SK-MEL-5 (cell line): ENCODE data around the gene AKT3. TPM values are rescaled to one million over a fixed set of nuclear protein-coding genes. Genes with fewer than 3 reads are reported as not detected.
"Not testable (repeated sequence)": the region's sequence is repeated elsewhere in the genome, so short reads cannot be mapped to it uniquely, and the experiment has no call there.

Experiments
- DNase-seq: peaks from one replicate; pipeline ENCODE4 v3.0.0-alpha.2; 2016; ENCODE audit warnings: low read depth, low spot score
- in situ Hi-C: cut with HindIII; loops from 2 replicates; pipeline ENCODE4 v1.10.0; 2016; ENCODE audit warnings: low sequenced_read_pairs, high pct_unique_total_duplicates, low pct_unique_long_range_greater_than_20kb
- total RNA-seq: library from RNA; depleted of rRNA; stranded (reverse); fragments of >200 nt; shearing (Covaris generic); gene quantifications from 2 replicates; pipeline ENCODE4 v1.2.3, GENCODE V29; 2014

Gene AKT3
- total RNA-seq, 1 experiment from 2014 or later = 29.3 TPM

- in situ Hi-C loops = no loop called here
- no peak for DNase-seq
These were observed 50.1 kb downstream of the AKT3 start for GRCh38 chr1:243799908-243800307.

GRCh38 chr1:243798726-243799125, 51.3 kb downstream of the AKT3 start:
- no peak for DNase-seq
- in situ Hi-C loops = no loop called here

DNA sequence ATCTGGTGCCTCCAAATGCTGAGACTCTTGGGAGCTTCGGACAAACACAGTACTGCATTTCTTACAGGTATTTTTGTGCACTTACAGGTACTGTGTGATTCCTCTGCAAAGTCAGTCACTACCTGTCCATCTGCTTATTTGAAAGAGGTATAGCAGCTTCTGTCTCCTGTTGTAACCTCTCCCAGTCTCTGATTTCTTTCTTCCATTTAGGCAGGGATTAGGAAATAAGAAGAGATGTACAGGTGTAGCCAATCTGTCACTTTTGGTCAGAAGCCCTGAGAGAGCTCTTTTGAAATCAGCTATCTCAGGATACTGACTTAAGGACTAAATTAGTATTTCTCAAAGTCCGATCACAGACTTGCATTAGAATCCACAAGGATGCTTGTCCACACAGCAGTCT, 54.0 kb downstream of the AKT3 start:
- no peak for DNase-seq
- in situ Hi-C loops = no loop called here

DNA sequence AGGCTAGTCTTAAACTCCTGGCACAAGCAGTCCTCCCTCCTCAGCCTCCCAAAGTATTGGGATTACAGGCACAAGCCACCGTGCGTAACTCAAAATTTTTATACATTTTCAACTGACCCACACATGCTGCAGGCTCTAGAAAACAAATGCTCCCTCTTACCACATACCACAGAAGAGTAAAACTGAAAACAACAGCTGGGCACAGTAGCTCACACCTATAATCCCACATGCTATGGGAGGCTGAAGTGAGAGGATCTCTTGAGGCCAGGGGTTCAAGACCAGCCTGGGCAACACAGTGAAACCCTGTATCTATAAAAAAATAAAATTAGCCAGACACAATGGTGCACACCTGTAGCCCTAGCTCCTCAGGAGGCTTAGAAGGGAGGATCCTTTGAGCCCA, 56.7 kb downstream of the AKT3 start:
- no peak for DNase-seq
- in situ Hi-C loops = no loop called here

DNA sequence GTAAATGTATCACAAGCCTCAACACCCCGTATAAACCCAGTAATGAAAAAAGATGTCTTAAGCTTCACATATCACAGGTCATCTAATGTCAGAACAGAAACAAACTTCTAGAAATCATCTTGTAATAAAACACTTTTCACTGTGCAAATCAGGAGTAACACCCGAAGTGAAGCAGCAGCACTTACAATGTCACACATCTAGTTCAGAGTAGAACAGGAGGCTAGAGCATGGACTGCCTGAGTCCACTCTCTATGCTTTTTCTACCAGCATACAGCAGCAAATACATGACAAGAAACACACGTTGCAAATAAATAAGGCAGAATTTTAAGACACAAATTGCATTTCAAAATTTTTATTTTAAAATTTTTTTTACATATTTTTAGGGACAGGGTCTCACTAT, 57.2 kb downstream of the AKT3 start:
- no peak for DNase-seq
- in situ Hi-C loops = no loop called here

DNA sequence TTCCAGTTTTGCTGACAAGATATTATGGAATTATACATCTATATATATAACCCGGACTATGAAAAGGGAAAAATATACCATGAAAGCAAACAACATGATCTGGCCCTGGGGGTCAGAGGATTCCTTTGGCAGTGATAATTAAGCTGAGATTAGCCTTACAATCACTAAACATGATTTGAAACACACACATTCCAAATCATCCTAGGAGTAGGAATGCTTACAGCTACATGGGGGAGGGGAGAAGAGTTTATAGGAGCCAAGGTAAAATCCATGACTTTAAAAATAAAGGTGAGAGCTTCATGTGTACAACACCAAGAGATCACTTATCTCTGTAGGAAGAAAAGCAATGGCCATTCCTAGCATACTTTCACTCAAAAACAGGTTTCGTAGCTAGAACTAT, 57.6 kb downstream of the AKT3 start:
- DNase-seq = no peak
- in situ Hi-C loops = no loop called here

- in situ Hi-C loops = no loop called here
These were observed 58.3 kb downstream of the AKT3 start for GRCh38 chr1:243791586-243792267.

GRCh38 chr1:243790404-243790803, 59.6 kb downstream of the AKT3 start:
- in situ Hi-C loops = no loop called here
- DNase-seq = no peak

More at GRCh38 chr1:243791586-243792267, 58.3 kb downstream of the AKT3 start:
- no peak for DNase-seq

GRCh38 chr1:243786531-243786930, 63.5 kb downstream of the AKT3 start:
- in situ Hi-C loops = no loop called here
- no peak for DNase-seq

DNA sequence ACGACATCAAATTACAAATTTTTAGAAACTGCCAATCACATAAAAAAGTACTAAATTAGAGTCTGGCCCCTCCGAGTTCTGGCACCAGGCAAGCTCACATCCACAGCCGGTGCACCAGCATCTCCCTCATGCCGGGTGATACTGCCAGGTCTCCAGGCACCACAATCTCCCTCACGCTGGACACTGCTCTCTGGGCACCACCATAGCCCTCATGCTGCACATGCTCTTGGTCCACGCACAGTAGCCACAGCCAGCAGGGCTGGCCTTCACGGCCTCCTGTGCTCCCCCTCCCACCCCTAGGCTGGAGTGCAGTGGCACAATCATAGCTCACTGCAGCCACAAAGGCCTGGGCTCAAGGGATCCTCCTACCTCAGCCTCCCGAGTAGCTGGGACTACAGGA, 65.5 kb downstream of the AKT3 start:
- in situ Hi-C loops = no loop called here
- DNase-seq = no peak

DNA sequence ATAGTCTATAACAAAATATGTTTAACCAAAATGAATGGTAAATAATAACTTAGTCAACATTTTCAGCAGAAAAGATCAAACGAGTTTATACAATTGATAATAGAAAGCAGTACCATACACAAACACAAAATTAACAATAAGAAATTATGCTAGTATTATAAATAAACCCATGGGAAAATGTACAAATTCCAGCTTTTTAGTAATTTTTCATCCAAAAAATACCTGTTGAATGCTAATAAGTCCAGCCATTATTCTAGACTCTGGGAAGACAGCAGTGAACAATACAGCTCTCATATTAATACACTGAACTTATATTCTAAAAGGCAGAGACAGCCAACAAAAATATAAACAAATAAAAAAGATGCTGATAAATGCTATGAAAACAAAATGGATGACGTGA, 66.3 kb downstream of the AKT3 start:
- DNase-seq = no peak
- in situ Hi-C loops = no loop called here

GRCh38 chr1:243772361-243773050, 77.5 kb downstream of the AKT3 start:
- in situ Hi-C loops, DNase-seq: not testable (repeated sequence)

GRCh38 chr1:243770860-243771259, 79.2 kb downstream of the AKT3 start:
- in situ Hi-C loops = no loop called here

DNA sequence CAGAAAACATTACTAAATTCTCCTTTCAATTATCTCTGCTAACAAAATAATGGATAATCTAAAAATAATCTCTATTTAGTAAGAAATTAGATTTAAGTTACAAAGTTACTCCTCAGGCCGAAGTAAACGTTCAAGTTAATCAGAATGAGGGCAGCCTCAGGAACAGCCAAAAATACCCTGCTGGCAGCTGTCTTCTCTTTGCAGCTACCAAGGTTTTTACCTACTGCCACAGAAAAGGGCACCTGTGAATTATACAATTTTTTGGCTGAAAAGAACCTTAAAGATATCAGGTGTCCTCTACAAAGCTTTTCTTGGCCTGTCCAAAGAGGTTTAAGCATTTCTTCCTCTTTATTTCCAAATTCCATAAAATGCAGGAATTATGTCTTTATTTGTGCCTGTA, 84.4 kb downstream of the AKT3 start:
- in situ Hi-C loops = no loop called here
- no peak for DNase-seq

More at GRCh38 chr1:243770860-243771259, 79.2 kb downstream of the AKT3 start:
- DNase-seq = no peak

DNA sequence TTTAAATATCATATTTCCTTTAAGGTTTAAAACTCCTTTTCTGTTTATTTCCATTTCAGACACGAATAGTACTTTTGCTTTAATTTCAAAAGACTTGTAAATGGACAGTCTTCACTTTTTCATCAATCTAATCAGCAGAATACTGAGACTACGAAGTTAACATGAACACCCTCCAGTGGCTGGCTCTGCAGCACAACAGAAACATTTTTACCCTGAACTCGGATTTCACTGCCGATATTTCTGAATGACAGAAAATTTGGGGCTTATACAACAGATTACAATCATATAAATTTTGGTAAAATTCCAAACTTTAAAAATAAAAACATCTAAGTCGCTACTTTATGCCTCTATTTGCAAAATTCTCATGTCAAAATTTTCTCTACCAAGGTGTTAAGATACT, 86.2 kb downstream of the AKT3 start:
- in situ Hi-C loops = no loop called here
- DNase-seq = no peak

DNA sequence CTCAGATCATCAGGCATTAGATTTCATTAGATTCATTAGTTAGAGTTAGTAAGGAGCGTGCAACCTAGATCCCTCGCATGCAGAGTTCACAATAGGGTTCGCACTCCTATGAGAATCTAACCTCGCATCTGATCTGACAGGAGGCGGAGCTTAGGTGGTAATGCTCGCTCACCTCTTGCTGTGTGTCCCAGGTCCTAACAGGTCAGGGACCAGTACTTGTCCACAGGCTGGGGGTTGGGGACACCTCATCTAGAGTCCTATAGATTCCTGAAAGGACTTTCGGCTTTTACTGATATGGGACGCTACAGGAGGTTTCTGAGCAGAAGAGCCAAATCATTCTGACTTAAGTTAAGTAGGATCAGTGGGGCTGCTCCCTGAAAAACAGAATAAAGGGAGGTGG, 91.4 kb downstream of the AKT3 start:
- in situ Hi-C loops = no loop called here

DNA sequence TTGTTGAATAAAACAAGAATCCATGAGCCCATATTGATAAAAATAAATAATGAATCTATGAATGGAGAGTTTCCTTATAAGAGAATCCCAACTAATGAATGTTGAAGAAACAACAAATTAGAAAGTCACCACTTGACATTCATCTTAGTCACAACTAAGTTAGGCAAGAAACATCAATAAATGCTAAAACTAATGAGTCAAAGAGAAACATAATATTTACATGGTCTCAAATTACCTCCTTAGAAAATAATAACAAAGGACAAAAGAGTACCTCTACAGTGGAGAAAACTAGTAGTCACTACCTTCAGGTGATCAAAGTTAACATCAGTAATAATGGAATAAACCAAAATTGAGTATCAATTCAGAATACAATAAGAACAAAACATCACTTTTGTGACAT, 93.5 kb downstream of the AKT3 start:
- in situ Hi-C loops = no loop called here
- no peak for DNase-seq

More for the DNA sequence above, 91.4 kb downstream of the AKT3 start:
- DNase-seq = no peak

DNA sequence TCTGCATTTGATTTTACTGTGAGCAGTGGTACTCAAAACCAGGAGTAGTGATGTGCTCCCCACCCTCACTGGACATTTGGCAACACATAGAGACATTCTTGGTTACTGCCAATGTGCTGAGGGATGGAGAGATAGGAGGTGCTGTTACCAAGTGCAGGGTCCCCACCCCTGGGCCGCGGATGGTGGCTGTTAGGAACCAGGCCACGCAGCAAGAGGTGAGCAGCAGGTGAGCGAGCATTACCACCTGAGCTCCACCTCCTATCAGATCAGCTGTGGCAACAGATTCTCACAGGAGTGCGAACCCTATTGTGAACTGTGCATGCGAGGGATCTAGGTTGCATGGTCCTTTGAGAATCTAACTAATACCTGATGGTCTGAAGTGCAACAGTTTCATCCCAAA, 95.7 kb downstream of the AKT3 start:
- in situ Hi-C loops = no loop called here
- DNase-seq = no peak

DNA sequence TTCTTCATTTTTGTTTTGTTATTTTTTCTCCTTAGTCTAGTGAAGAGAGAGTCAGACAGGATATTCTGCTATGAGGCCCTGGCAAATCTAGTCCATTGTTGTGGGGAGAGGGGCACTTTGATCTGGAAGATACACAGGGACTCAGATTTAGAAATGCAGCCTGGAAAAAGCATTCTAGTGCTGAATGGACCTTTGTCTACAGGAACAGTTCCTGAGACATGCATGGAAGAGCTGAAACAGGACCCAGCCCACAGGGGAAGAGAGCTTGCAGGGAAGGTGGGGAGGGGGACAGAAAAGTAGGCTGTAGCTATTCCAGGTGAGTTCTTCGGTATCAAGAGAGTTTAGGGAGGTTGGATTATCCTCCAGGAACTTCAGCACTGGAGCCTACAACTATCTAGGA, 98.5 kb downstream of the AKT3 start:
- in situ Hi-C loops = no loop called here

More for the DNA sequence above, 98.5 kb downstream of the AKT3 start:
- peak; percentile 15 for DNase-seq
